H1 (cell line): ENCODE measurements around the gene FGF12. TPM values are rescaled to one million over a fixed set of nuclear protein-coding genes. Genes with fewer than 3 reads are reported as not detected.

Experiments used
- CTCF ChIA-PET: fragments of 300-600 bp; sonication (Branson Sonifier 250); formaldehyde crosslinking; loops from one replicate; lab custom pipeline; 2021; ENCODE audit not compliant: partially characterized antibody; lab: Charles Lee
- POLR2A ChIA-PET: fragments of 300-600 bp; sonication (Branson Sonifier 250); formaldehyde crosslinking; loops from one replicate; lab custom pipeline; 2021; ENCODE audit warnings: inconsistent platforms; ENCODE audit not compliant: partially characterized antibody; lab: Charles Lee
- DNase-seq, 2 experiments: peaks; one replicate each; pipeline versions ENCODE4 v3.0.0 to v3.0.0-alpha.2; 2010 to 2022; ENCODE audit warnings: low spot score in 2 of 2, low read depth in 1 of 2, mixed read lengths in 1 of 2
- FAIRE-seq: peaks from 2 replicates; lab custom pipeline; 2011; peaks lifted over from hg19 to GRCh38; lab: Jason Lieb, UNC
- H2AFZ ChIP-seq: 2 replicates; pipeline ENCODE4 v1.8.1; 2012; ENCODE audit warnings: low read length, inconsistent platforms
- H2AK5ac ChIP-seq: 2 replicates; pipeline ENCODE4 v1.6.1; 2013; ENCODE audit warnings: low read depth, low read length
- H2BK120ac ChIP-seq: replicated peaks from 2 replicates; pipeline ENCODE3; 2013; ENCODE audit warnings: low read depth, low read length, inconsistent platforms
- H2BK12ac ChIP-seq: 2 replicates; pipeline ENCODE4 v1.6.1; 2013; ENCODE audit warnings: low read depth, low read length
- H2BK15ac ChIP-seq: 2 replicates; pipeline ENCODE4 v1.6.1; 2013; ENCODE audit warnings: low read length
- H2BK20ac ChIP-seq: 2 replicates; pipeline ENCODE4 v1.6.1; 2013; ENCODE audit warnings: low read length
- H2BK5ac ChIP-seq: 2 replicates; pipeline ENCODE4 v1.6.1; 2013; ENCODE audit warnings: low read depth, low read length
- H3K14ac ChIP-seq: 2 replicates; pipeline ENCODE4 v1.6.1; 2013; ENCODE audit warnings: inconsistent platforms; ENCODE audit not compliant: insufficient read length
- H3K18ac ChIP-seq: 2 replicates; pipeline ENCODE4 v1.6.1; 2013; ENCODE audit warnings: low read length; ENCODE audit errors: extremely low read depth
- H3K23ac ChIP-seq: 2 replicates; pipeline ENCODE4 v1.6.1; 2013; ENCODE audit warnings: inconsistent platforms; ENCODE audit not compliant: insufficient read length
- H3K23me2 ChIP-seq: 2 replicates; pipeline ENCODE4 v1.6.1; 2013; ENCODE audit warnings: low read depth, low read length
- H3K27ac ChIP-seq: 2 replicates; pipeline ENCODE4 v1.6.1; 2011; ENCODE audit warnings: low read depth, low read length, inconsistent platforms
- H3K27me3 ChIP-seq, 4 experiments: replicated peaks in 1 of 4; 1 replicate in 1 of 4; 2 replicates in 3 of 4; pipeline versions ENCODE4 v1.6.1 to v1.8.1; 2011 to 2013; ENCODE audit warnings: low read length in 3 of 4, mild to moderate bottlenecking in 3 of 4, inconsistent platforms in 2 of 4, mixed read lengths in 2 of 4, moderate library complexity in 1 of 4; ENCODE audit not compliant: control insufficient read depth in 3 of 4, insufficient read depth in 3 of 4; ENCODE audit errors: extremely low read depth in 1 of 4
- H3K36me3 ChIP-seq, 4 experiments: 2 replicates each; pipeline versions ENCODE4 v1.6.1 to v1.8.1; 2011 to 2013; ENCODE audit warnings: mild to moderate bottlenecking in 4 of 4, low read length in 3 of 4, moderate library complexity in 2 of 4, control low read depth in 1 of 4, inconsistent platforms in 1 of 4; ENCODE audit not compliant: insufficient read depth in 4 of 4, control insufficient read depth in 2 of 4
- H3K4ac ChIP-seq: replicated peaks from 2 replicates; pipeline ENCODE3; 2013; ENCODE audit warnings: low read length, low read depth, mixed read lengths, inconsistent platforms; ENCODE audit not compliant: insufficient read length
- H3K4me1 ChIP-seq, 4 experiments: replicated peaks in 1 of 4; 1 replicate in 1 of 4; 2 replicates in 3 of 4; pipeline versions ENCODE4 v1.6.1 to v1.8.1; 2011 to 2013; ENCODE audit warnings: low read length in 3 of 4, inconsistent platforms in 2 of 4, mixed read lengths in 1 of 4; ENCODE audit not compliant: insufficient read depth in 4 of 4, control insufficient read depth in 3 of 4
- H3K4me2 ChIP-seq, 2 experiments: 2 replicates each; pipeline versions ENCODE4 v1.6.1 to v1.8.1; 2011 to 2013; ENCODE audit warnings: low read depth in 2 of 2, low read length in 2 of 2, control low read depth in 1 of 2, inconsistent platforms in 1 of 2, mild to moderate bottlenecking in 1 of 2; ENCODE audit not compliant: insufficient read depth in 1 of 2
- H3K4me3 ChIP-seq, 4 experiments: fragments of 200-600, 300-600 bp in 1 of 4; sonication (generic), shearing (Covaris generic), sonication (Bioruptor Twin) in 1 of 4; 2 replicates each; pipeline versions ENCODE4 v1.5.1 to v1.8.1; 2011 to 2016; ENCODE audit warnings: low read length in 4 of 4, low read depth in 3 of 4, control low read depth in 2 of 4, inconsistent platforms in 2 of 4, mild to moderate bottlenecking in 2 of 4, mixed read lengths in 1 of 4, moderate library complexity in 1 of 4; ENCODE audit not compliant: insufficient read depth in 2 of 4; ENCODE audit errors: extremely low read depth in 1 of 4
- H3K56ac ChIP-seq: replicated peaks from 2 replicates; pipeline ENCODE3; 2013; ENCODE audit warnings: low read depth, mild to moderate bottlenecking, mixed read lengths, low read length, inconsistent platforms; ENCODE audit not compliant: insufficient read length
- H3K79me1 ChIP-seq: 2 replicates; pipeline ENCODE4 v1.6.1; 2013; ENCODE audit warnings: low read depth, low read length, control low read depth
- H3K79me2 ChIP-seq, 2 experiments: 2 replicates each; pipeline versions ENCODE4 v1.6.1 to v1.8.1; 2012 to 2013; ENCODE audit warnings: low read length in 2 of 2, mild to moderate bottlenecking in 2 of 2, inconsistent platforms in 1 of 2; ENCODE audit not compliant: insufficient read depth in 2 of 2, control insufficient read depth in 1 of 2
- H3K9ac ChIP-seq, 4 experiments: replicated peaks in 1 of 4; 1 replicate in 1 of 4; 2 replicates in 3 of 4; pipeline versions ENCODE4 v1.6.1 to v1.8.1; 2011 to 2013; ENCODE audit warnings: low read depth in 3 of 4, low read length in 3 of 4, control low read depth in 2 of 4, mild to moderate bottlenecking in 2 of 4, moderate library complexity in 2 of 4, inconsistent platforms in 1 of 4; ENCODE audit errors: extremely low read depth in 1 of 4
- H3K9me3 ChIP-seq, 2 experiments: 2 replicates each; pipeline versions ENCODE4 v1.6.1 to v1.8.1; 2012 to 2013; ENCODE audit warnings: mild to moderate bottlenecking in 2 of 2, moderate library complexity in 2 of 2, control low read depth in 1 of 2, inconsistent platforms in 1 of 2, low read depth in 1 of 2, low read length in 1 of 2, mixed read lengths in 1 of 2; ENCODE audit not compliant: insufficient read depth in 2 of 2
- H4K20me1 ChIP-seq, 2 experiments: replicated peaks in 1 of 2; 2 replicates each; pipeline versions ENCODE3 to v1.8.1; 2011 to 2013; ENCODE audit warnings: inconsistent platforms in 2 of 2, low read length in 2 of 2, mild to moderate bottlenecking in 1 of 2; ENCODE audit not compliant: insufficient read depth in 2 of 2, control insufficient read depth in 1 of 2
- H4K5ac ChIP-seq: 2 replicates; pipeline ENCODE4 v1.6.1; 2013; ENCODE audit warnings: low read length, low read depth, mixed read lengths, inconsistent platforms; ENCODE audit not compliant: insufficient read length
- H4K8ac ChIP-seq: 2 replicates; pipeline ENCODE4 v1.8.0; 2013; ENCODE audit warnings: mild to moderate bottlenecking, moderate library complexity, low read length, inconsistent platforms; ENCODE audit not compliant: insufficient read depth; ENCODE audit errors: extremely low read depth
- H4K91ac ChIP-seq: replicated peaks from 2 replicates; pipeline ENCODE3; 2013; ENCODE audit warnings: low read length, mixed read lengths, inconsistent platforms; ENCODE audit not compliant: insufficient read length
- BACH1 ChIP-seq: IDR thresholded peaks from 2 replicates; pipeline ENCODE4 v1.6.1; 2012; ENCODE audit warnings: low read length, improper control_type of control experiment
- HDAC2 ChIP-seq, 2 experiments: fragments of 300-600 bp in 1 of 2; sonication (generic) in 1 of 2; IDR thresholded peaks; 2 replicates each; pipeline ENCODE4 v1.6.1; 2011 to 2012; ENCODE audit warnings: low read depth in 2 of 2, low read length in 2 of 2, mild to moderate bottlenecking in 2 of 2, moderate library complexity in 2 of 2, borderline replicate concordance in 1 of 2, inconsistent platforms in 1 of 2
- NRF1 ChIP-seq: IDR thresholded peaks from 2 replicates; pipeline ENCODE4 v1.6.1; 2011; ENCODE audit warnings: mild to moderate bottlenecking, low read depth, low read length, improper control_type of control experiment
- RNF2 ChIP-seq: fragments of 200-900, 300-1000 bp; sonication (generic); IDR thresholded peaks from 2 replicates; pipeline ENCODE4 v1.7.1; 2016; ENCODE audit warnings: borderline replicate concordance, low read depth, mild to moderate bottlenecking, antibody characterized with exemption, low read length; ENCODE audit not compliant: poor library complexity, severe bottlenecking; ENCODE audit errors: missing control alignments
- SAP30 ChIP-seq: fragments of 300-600 bp; sonication (generic); IDR thresholded peaks from 2 replicates; pipeline ENCODE4 v1.7.1; 2012; ENCODE audit warnings: low read length, moderate library complexity, mild to moderate bottlenecking, inconsistent platforms; ENCODE audit not compliant: insufficient read depth, insufficient replicate concordance
- SP1 ChIP-seq: IDR thresholded peaks from 2 replicates; pipeline ENCODE4 v1.6.1; 2011; ENCODE audit warnings: low read depth, low read length
- SUZ12 ChIP-seq: fragments of 200-600 bp; sonication (generic); IDR thresholded peaks from 2 replicates; pipeline ENCODE4 v1.6.1; 2012; ENCODE audit warnings: mild to moderate bottlenecking, inconsistent platforms, low read length, moderate library complexity, mixed read lengths
- TAF1 ChIP-seq: IDR thresholded peaks from 2 replicates; pipeline ENCODE4 v1.6.1; 2011; ENCODE audit warnings: mild to moderate bottlenecking, low read depth, low read length
- WGBS, 2 experiments: shearing (Covaris generic) in 1 of 2; methylation state at CpG; one replicate each; pipeline versions ENCODE4 v1.1.6 to v1.1.7; 2013 to 2015; ENCODE audit warnings: low lambda C conversion rate in 2 of 2, mixed read lengths in 2 of 2, inconsistent platforms in 1 of 2, low coverage in 1 of 2, missing lambda C conversion rate in 1 of 2; ENCODE audit not compliant: insufficient replicate concordance in 2 of 2, insufficient coverage in 1 of 2, insufficient read length in 1 of 2; ENCODE audit errors: extremely low coverage in 1 of 2, missing lambda C conversion rate in 1 of 2; 5-methylcytosine and 5-hydroxymethylcytosine counted together
- polyA plus RNA-seq, 7 experiments: library from polyadenylated mRNA; depleted of rRNA in 3 of 7; stranded (reverse) in 5 of 7; unstranded in 2 of 7; fragments of >200 nt in 5 of 7; fragments of 200-250 nt in 2 of 7; gene quantifications; 1 replicate in 5 of 7; 2 replicates in 1 of 7; 4 replicates in 1 of 7; pipeline versions ENCODE4 v1.2.1 to v1.2.3, GENCODE V29; 2011 to 2013; ENCODE audit warnings: missing spikeins in 2 of 7, mixed read lengths in 2 of 7
- total RNA-seq: library from RNA; stranded (reverse); fragmentation: NEBNext Ultra II Directional; extraction: Animal tissue kit (Norgen Biotek cat#: 25700); gene quantifications from 2 replicates; pipeline ENCODE4 v1.2.1, GENCODE V29; 2021

Gene FGF12
- total and polyA plus RNA-seq, 2 of the 8 experiments (the other 6 are each of a cell fraction or from before 2014, with no cell fraction given), result 4.1 to 16.6 TPM

GRCh38 chr3:192174283-192174682 lies 553.1 kb downstream of the FGF12 start:
- Histone ChIP-seq H3K18ac (no peak overlapping the region), H2AFZ (no peak overlapping the region), H3K4ac (no peak overlapping the region), H2BK15ac (no peak overlapping the region), H3K9me3 (no peaks in the 10 kb centered on the region), H4K8ac (no peak overlapping the region), H2BK20ac (no peak overlapping the region), H3K9ac (no peak overlapping the region), H3K79me1 (no peaks in the 10 kb centered on the region), H4K91ac (no peak overlapping the region), H3K27ac (no peak overlapping the region), H3K4me1 (peaks cover 0 to 8% (median 0%) of the 10 kb centered on the region in 4 experiments; a peak in 1 of 7 replicates), H4K5ac (no peak overlapping the region), H4K20me1 (no peaks in the 10 kb centered on the region), H2BK12ac (no peak overlapping the region), H3K4me2 (no peak overlapping the region), H2AK5ac (no peak overlapping the region), H2BK120ac (no peak overlapping the region), H3K56ac (no peak overlapping the region), H2BK5ac (no peak overlapping the region), H3K36me3 (no peaks in the 10 kb centered on the region), H3K79me2 (no peaks in the 10 kb centered on the region), H3K23me2 (no peaks in the 10 kb centered on the region), H3K4me3 (no peak overlapping the region), H3K14ac (no peak overlapping the region), H3K23ac (no peak overlapping the region), H3K27me3 (peaks cover 5 to 19% (median 10%) of the 10 kb centered on the region in 4 experiments; a peak in 5 of 7 replicates)
- no peak for FAIRE-seq
- DNase-seq, result no peak
- ChIA-PET CTCF (interaction anchor here (0.7 to 1.1 kb wide), 3 partner anchors 13 to 759 kb away, joined by 3 read pairs; no protein-coding TSS in a partner anchor), POLR2A (no interaction called here)
- WGBS, 2 experiments, result 79% methylated on average over 4 of the region's 4 CpGs; no CpG with 5 or more reads in 1 of the 2 experiments
- no peak for TF ChIP-seq BACH1
- TF ChIP-seq SP1, result no peak
- TF ChIP-seq TAF1, result no peak
- TF ChIP-seq RNF2, result no peak
- no peak for TF ChIP-seq HDAC2 (IDR thresholded peaks at IDR 0.05; ENCODE audit: borderline replicate concordance in 1 of 2, low read depth in 2 of 2, low read length in 2 of 2)
- TF ChIP-seq NRF1, result no peak
- TF ChIP-seq SAP30, result no peak
- no peak for TF ChIP-seq SUZ12
